Effector memory CD8-positive, alpha-beta T cell (primary cell): Measurements from ENCODE around the gene ZFP36L1.
A peak's percentile ranks its signal among the peaks of the same experiment; 100 is the strongest.

ENCODE experiments used
- ATAC-seq: fragments of 150-1000 bp; cut with Tn5 transposase; replicated peaks from 2 replicates; pipeline ENCODE4 v1.10.0; 2021; ENCODE audit warnings: mild to moderate bottlenecking, moderate library complexity
- DNase-seq, 3 experiments: peaks; one replicate each; pipeline ENCODE4 v3.0.0; 2021
- H3K27ac Mint-ChIP-seq, 2 donors: one replicate each; pipeline ENCODE4 v1.8.0; 2022; ENCODE audit warnings: mild to moderate bottlenecking in 2 of 2, mixed read lengths in 2 of 2, moderate library complexity in 2 of 2
- H3K27me3 Mint-ChIP-seq, 2 donors: one replicate each; pipeline ENCODE4 v1.8.0; 2022; ENCODE audit warnings: mixed read lengths in 2 of 2
- H3K36me3 Mint-ChIP-seq: one replicate; pipeline ENCODE4 v1.8.0; 2022; ENCODE audit warnings: mild to moderate bottlenecking, moderate library complexity, mixed read lengths; ENCODE audit not compliant: insufficient read depth
- H3K4me1 Mint-ChIP-seq, 2 donors: one replicate each; pipeline ENCODE4 v1.8.0; 2022; ENCODE audit warnings: low read depth in 2 of 2, mixed read lengths in 2 of 2
- H3K4me3 Mint-ChIP-seq, 2 donors: one replicate each; pipeline ENCODE4 v1.8.0; 2022; ENCODE audit warnings: mild to moderate bottlenecking in 2 of 2, mixed read lengths in 2 of 2, moderate library complexity in 2 of 2
- H3K9me3 Mint-ChIP-seq, 2 donors: one replicate each; pipeline ENCODE4 v1.8.0; 2022; ENCODE audit warnings: mixed read lengths in 2 of 2

Gene ZFP36L1

DNA sequence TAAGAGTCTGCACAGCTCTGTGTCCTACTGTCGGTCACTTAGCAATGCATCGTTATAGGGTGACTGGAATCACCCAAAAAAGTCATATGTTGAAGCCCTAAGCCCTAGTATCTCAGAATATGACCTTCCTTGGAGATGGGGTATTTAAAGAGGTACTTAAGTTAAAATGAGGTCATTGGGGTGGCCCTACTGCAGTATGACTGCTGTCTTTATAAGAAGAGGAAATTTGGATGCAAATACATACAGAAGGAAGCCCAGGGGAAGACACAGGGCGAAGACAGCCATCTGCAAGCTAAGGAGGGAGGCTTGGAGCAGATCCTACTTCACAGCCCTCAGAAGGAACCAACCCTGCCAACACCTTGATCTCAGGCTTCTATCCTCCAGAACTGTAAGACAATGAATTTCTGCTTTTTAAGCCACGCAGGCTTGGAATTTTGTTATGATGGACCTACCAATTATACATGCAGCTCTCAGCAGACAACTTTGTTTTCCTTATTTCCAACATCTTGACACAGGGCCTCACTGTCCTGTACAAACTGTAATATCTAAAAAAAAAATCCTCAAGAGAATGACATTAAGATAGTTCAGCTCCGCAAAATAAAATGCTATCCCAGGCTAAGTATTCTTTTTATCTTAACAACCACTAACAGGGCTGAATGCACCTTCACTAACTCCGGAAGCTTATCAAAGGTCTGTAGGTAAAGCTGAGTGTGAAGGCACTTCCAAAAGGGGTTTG, 40.4 kb downstream of the ZFP36L1 start:
- DNase-seq (no peak), ATAC-seq (no peak)
- Mint-ChIP-seq H3K4me3 (no peak overlapping the region), H3K27ac (no peak overlapping the region), H3K9me3 (no peaks in the 10 kb centered on the region), H3K36me3 (no peaks in the 10 kb centered on the region), H3K4me1 (peaks cover 8 to 11% of the 10 kb centered on the region in 2 donors), H3K27me3 (no peaks in the 10 kb centered on the region)

- Mint-ChIP-seq H3K4me3 (no peak overlapping the region), H3K9me3 (no peaks in the 10 kb centered on the region), H3K27ac (no peak overlapping the region), H3K27me3 (no peaks in the 10 kb centered on the region), H3K4me1 (peaks cover 8% of the 10 kb centered on the region in 2 donors), H3K36me3 (no peaks in the 10 kb centered on the region)
- DNase-seq, result no peak
- no peak for ATAC-seq
Observed at GRCh38 chr14:68749487-68750475, 43.1 kb downstream of the ZFP36L1 start.

GRCh38 chr14:68748691-68749090, 44.2 kb downstream of the ZFP36L1 start:
- Mint-ChIP-seq H3K27ac (no peak overlapping the region), H3K27me3 (no peaks in the 10 kb centered on the region), H3K4me1 (peaks cover 2 to 4% of the 10 kb centered on the region in 2 donors), H3K9me3 (no peaks in the 10 kb centered on the region), H3K36me3 (no peaks in the 10 kb centered on the region), H3K4me3 (no peak overlapping the region)
- no peak for ATAC-seq
- DNase-seq, result no peak

DNA sequence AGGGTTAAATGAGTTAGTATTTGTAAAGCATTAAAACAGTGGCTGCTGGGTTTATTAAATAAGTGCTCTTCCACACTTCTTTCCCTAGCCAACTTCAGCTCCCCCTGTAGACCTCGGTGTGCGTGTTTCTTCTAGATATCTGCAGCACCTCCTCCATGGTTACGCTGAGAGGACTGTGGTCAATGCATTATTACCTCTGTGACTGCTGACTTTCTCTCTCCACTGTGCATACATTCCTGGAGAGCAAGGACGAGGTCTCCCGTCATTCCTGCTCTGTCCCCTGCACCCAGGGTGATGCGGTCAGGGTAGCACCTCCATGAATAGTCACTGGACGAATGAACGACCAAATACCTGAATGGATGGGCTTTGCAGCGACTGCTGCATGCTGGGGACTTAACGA, 44.6 kb downstream of the ZFP36L1 start:
- no peaks in the 10 kb centered on the region for H3K9me3 Mint-ChIP-seq
- no peak overlapping the region for H3K4me3 Mint-ChIP-seq
- ATAC-seq, result no peak
- H3K27me3 Mint-ChIP-seq, result no peaks in the 10 kb centered on the region
- DNase-seq, result no peak
- H3K27ac Mint-ChIP-seq, result no peak overlapping the region
- H3K4me1 Mint-ChIP-seq, result peaks cover 0 to 3% of the 10 kb centered on the region in 2 donors
- no peaks in the 10 kb centered on the region for H3K36me3 Mint-ChIP-seq

- H3K4me3 Mint-ChIP-seq, result no peak overlapping the region
- no peaks in the 10 kb centered on the region for H3K27me3 Mint-ChIP-seq
- peaks cover 6% of the 10 kb centered on the region in 2 donors for H3K4me1 Mint-ChIP-seq
- H3K9me3 Mint-ChIP-seq, result no peaks in the 10 kb centered on the region
- no peak overlapping the region for H3K27ac Mint-ChIP-seq
- ATAC-seq (no peak), DNase-seq (no peak)
- no peaks in the 10 kb centered on the region for H3K36me3 Mint-ChIP-seq
Observed at GRCh38 chr14:68747393-68747792, 45.5 kb downstream of the ZFP36L1 start.

GRCh38 chr14:68744613-68745012, 48.3 kb downstream of the ZFP36L1 start:
- no peak overlapping the region for H3K4me3 Mint-ChIP-seq
- ATAC-seq, result no peak
- no peak for DNase-seq
- no peak overlapping the region for H3K27ac Mint-ChIP-seq
- H3K4me1 Mint-ChIP-seq, result peaks cover 6% of the 10 kb centered on the region in 2 donors
- H3K27me3 Mint-ChIP-seq, result no peaks in the 10 kb centered on the region
- H3K36me3 Mint-ChIP-seq, result peaks cover 3% of the 10 kb centered on the region
- no peaks in the 10 kb centered on the region for H3K9me3 Mint-ChIP-seq

DNA sequence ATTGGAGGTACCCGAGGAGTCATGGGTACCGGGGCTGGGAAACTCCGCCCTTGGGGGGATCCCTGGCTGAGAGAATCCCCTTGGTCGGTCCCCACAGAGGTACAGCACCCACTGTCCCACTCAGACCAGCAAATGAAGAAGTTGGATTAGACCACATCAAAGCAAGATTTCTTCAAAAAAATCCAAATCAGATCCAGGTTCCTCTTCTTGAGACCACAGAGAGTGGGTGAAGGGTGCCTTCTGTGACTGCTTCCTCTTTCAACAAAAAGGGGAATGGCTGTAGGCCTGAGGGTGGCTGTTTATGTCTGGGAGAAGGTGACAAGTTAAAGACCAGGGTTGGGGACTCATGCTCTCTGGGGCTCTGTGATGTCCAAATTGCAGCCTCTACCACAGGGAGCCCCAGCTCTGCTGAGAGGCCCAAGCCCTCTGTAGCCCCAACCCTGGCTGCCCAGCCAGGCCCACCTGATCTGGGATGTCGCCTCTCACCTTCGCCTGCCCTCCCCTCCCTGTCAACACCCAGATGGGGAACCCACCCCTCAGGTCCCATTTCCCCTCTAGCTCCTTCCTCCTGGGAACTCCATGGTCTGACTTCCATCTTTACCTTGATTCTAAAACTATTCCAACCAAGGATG, 50.9 kb downstream of the ZFP36L1 start:
- ATAC-seq, result peak; percentile 61
- H3K4me3 Mint-ChIP-seq, result no peak overlapping the region

GRCh38 chr14:68741477-68741791, 51.4 kb downstream of the ZFP36L1 start:
- no peak overlapping the region for H3K4me3 Mint-ChIP-seq

More for the DNA sequence above, 50.9 kb downstream of the ZFP36L1 start:
- Mint-ChIP-seq H3K4me1 (peaks cover 10 to 11% of the 10 kb centered on the region in 2 donors), H3K27ac (no peak overlapping the region), H3K9me3 (no peaks in the 10 kb centered on the region), H3K27me3 (no peaks in the 10 kb centered on the region), H3K36me3 (peaks cover 3% of the 10 kb centered on the region)
- DNase-seq, result no peak

GRCh38 chr14:68740788-68741476, 51.9 kb downstream of the ZFP36L1 start:
- peaks cover 16 to 21% of the 10 kb centered on the region in 2 donors for H3K4me1 Mint-ChIP-seq
- peaks cover 3% of the 10 kb centered on the region for H3K36me3 Mint-ChIP-seq
- H3K27ac Mint-ChIP-seq, result no peak overlapping the region
- ATAC-seq (no peak), DNase-seq (no peak)
- no peaks in the 10 kb centered on the region for H3K9me3 Mint-ChIP-seq
- no peaks in the 10 kb centered on the region for H3K27me3 Mint-ChIP-seq
- no peak overlapping the region for H3K4me3 Mint-ChIP-seq

More at GRCh38 chr14:68741477-68741791, 51.4 kb downstream of the ZFP36L1 start:
- H3K36me3 Mint-ChIP-seq, result peaks cover 3% of the 10 kb centered on the region
- H3K9me3 Mint-ChIP-seq, result no peaks in the 10 kb centered on the region
- ATAC-seq (no peak), DNase-seq (no peak)
- no peak overlapping the region for H3K27ac Mint-ChIP-seq
- H3K4me1 Mint-ChIP-seq, result peaks cover 12 to 16% of the 10 kb centered on the region in 2 donors
- H3K27me3 Mint-ChIP-seq, result no peaks in the 10 kb centered on the region

- peaks cover 3% of the 10 kb centered on the region for H3K36me3 Mint-ChIP-seq
- no peak overlapping the region for H3K4me3 Mint-ChIP-seq
- peaks cover 22 to 28% of the 10 kb centered on the region in 2 donors for H3K4me1 Mint-ChIP-seq
Observed at GRCh38 chr14:68739701-68740100, 53.2 kb downstream of the ZFP36L1 start.

GRCh38 chr14:68738559-68738958, 54.3 kb downstream of the ZFP36L1 start:
- H3K4me1 Mint-ChIP-seq, result peaks cover 31 to 37% of the 10 kb centered on the region in 2 donors
- peaks cover 3% of the 10 kb centered on the region for H3K36me3 Mint-ChIP-seq
- H3K27ac Mint-ChIP-seq, result peak overlapping the region in 1 of 2 donors; percentile 53
- H3K9me3 Mint-ChIP-seq, result no peaks in the 10 kb centered on the region
- no peaks in the 10 kb centered on the region for H3K27me3 Mint-ChIP-seq
- no peak overlapping the region for H3K4me3 Mint-ChIP-seq
- DNase-seq (no peak), ATAC-seq (no peak)

More at GRCh38 chr14:68739701-68740100, 53.2 kb downstream of the ZFP36L1 start:
- ATAC-seq, result no peak
- H3K27me3 Mint-ChIP-seq, result no peaks in the 10 kb centered on the region
- H3K27ac Mint-ChIP-seq, result no peak overlapping the region
- no peak for DNase-seq
- H3K9me3 Mint-ChIP-seq, result no peaks in the 10 kb centered on the region
